K562 (cell line): ENCODE measurements around the gene CROT. TPM values are rescaled to one million over a fixed set of nuclear protein-coding genes. Genes with fewer than 3 reads are reported as not detected.
A peak's percentile ranks its signal among the peaks of the same experiment; 100 is the strongest.

Experiments used
- CBFA2T2 ChIP-seq: fragments of 450-650 bp; conservative IDR thresholded peaks from 2 replicates; pipeline ENCODE4 v1.6.1; 2017; ENCODE audit warnings: mild to moderate bottlenecking
- CBX2 ChIP-seq: fragments of 200-600 bp; sonication (generic); IDR thresholded peaks from one replicate; pipeline ENCODE4 v1.6.1; 2012; ENCODE audit warnings: mild to moderate bottlenecking, low read length, inconsistent platforms; ENCODE audit not compliant: insufficient read depth, poor library complexity, severe bottlenecking
- CEBPG ChIP-seq, 3 experiments: fragments of 200-800 bp in 1 of 3; sonication (Bioruptor generic) in 1 of 3; sonication (generic) in 1 of 3; formaldehyde crosslinking in 1 of 3; IDR thresholded peaks in 2 of 3; conservative IDR thresholded peaks in 1 of 3; 2 replicates each; pipeline versions ENCODE4 v1.6.1 to v1.8.0; 2016 to 2022; ENCODE audit warnings: missing compliant biosample characterization in 2 of 3, missing genetic modification characterization in 2 of 3, mild to moderate bottlenecking in 1 of 3, missing genetic modification reagents in 1 of 3
- DIDO1 ChIP-seq: fragments of 450-650 bp; IDR thresholded peaks from 2 replicates; pipeline ENCODE4 v1.6.1; 2016; ENCODE audit warnings: low read depth, missing biosample characterization, missing genetic modification characterization
- FUS ChIP-seq: fragments of 200-400 bp; formaldehyde crosslinking; optimal IDR thresholded peaks from 2 replicates; pipeline ENCODE3; 2017; ENCODE audit warnings: low read depth, low read length
- HNRNPL ChIP-seq: fragments of 200-400 bp; formaldehyde crosslinking; IDR thresholded peaks from 2 replicates; pipeline ENCODE4 v1.6.1; 2017; ENCODE audit warnings: low read depth, mild to moderate bottlenecking, low read length
- ILK ChIP-seq: fragments of 450-650 bp; IDR thresholded peaks from 2 replicates; pipeline ENCODE4 v1.6.1; 2016; ENCODE audit warnings: missing genetic modification characterization, low read depth, mild to moderate bottlenecking, missing compliant biosample characterization, moderate library complexity, borderline replicate concordance
- KDM1A ChIP-seq, 2 experiments: fragments of 450-650 bp; IDR thresholded peaks; 2 replicates each; pipeline ENCODE4 v1.6.1; 2016; ENCODE audit warnings: mild to moderate bottlenecking in 2 of 2
- MECOM ChIP-seq: fragments of 250-450 bp; sonication (Bioruptor Pico); IDR thresholded peaks from 2 replicates; pipeline ENCODE4 v1.8.0; 2022; ENCODE audit warnings: inconsistent platforms
- MIER1 ChIP-seq: fragments of 450-650 bp; IDR thresholded peaks from 2 replicates; pipeline ENCODE4 v1.6.1; 2016; ENCODE audit warnings: antibody characterized with exemption, mild to moderate bottlenecking, low read depth
- RAD21 ChIP-seq, 2 experiments: fragments of 250-450 bp in 1 of 2; fragments of 450-650 bp in 1 of 2; sonication (Bioruptor Pico) in 1 of 2; formaldehyde crosslinking in 1 of 2; IDR thresholded peaks in 1 of 2; conservative IDR thresholded peaks in 1 of 2; 2 replicates each; pipeline versions ENCODE4 v1.4.0 to v1.8.0; 2020 to 2022; ENCODE audit warnings: mild to moderate bottlenecking in 2 of 2, moderate library complexity in 1 of 2
- RBM22 ChIP-seq: fragments of 200-400 bp; formaldehyde crosslinking; IDR thresholded peaks from 2 replicates; pipeline ENCODE4 v1.6.1; 2018; ENCODE audit warnings: low read length, low read depth; ENCODE audit not compliant: poor library complexity, severe bottlenecking
- REST ChIP-seq, 2 experiments: fragments of 450-650 bp; formaldehyde crosslinking in 1 of 2; IDR thresholded peaks; 2 replicates each; pipeline versions ENCODE4 v1.4.0 to v1.6.1; 2014 to 2020; ENCODE audit warnings: mild to moderate bottlenecking in 2 of 2, borderline replicate concordance in 1 of 2, low read depth in 1 of 2
- ZBTB12 ChIP-seq: fragments of 250-450 bp; sonication (Bioruptor Pico); IDR thresholded peaks from 2 replicates; pipeline ENCODE4 v1.4.0; 2020
- ZNF253 ChIP-seq: fragments of 250-450 bp; sonication (Bioruptor Pico); conservative IDR thresholded peaks from 2 replicates; pipeline ENCODE4 v1.6.1; 2021; ENCODE audit warnings: mild to moderate bottlenecking
- ZNF551 ChIP-seq: fragments of 250-450 bp; sonication (Bioruptor Pico); IDR thresholded peaks from 2 replicates; pipeline ENCODE4 v1.5.0; 2021; ENCODE audit warnings: mild to moderate bottlenecking, moderate library complexity
- polyA plus RNA-seq, 8 experiments: library from polyadenylated mRNA; depleted of rRNA in 4 of 8; stranded (reverse) in 5 of 8; unstranded in 3 of 8; fragments of >200 nt; fragmentation: Nextera tagmentation in 2 of 8; fragmentation: Illumina TruSeq in 1 of 8; extraction: Ambion mirVana in 2 of 8; extraction: Trizol in 1 of 8; gene quantifications; 2 replicates each; pipeline versions ENCODE4 v1.2.1 to v1.2.3, GENCODE V29; 2011 to 2014; ENCODE audit warnings: inconsistent platforms in 1 of 8, missing spikeins in 1 of 8
- total RNA-seq, 7 experiments: library from RNA; depleted of rRNA in 6 of 7; stranded (reverse); fragments of >200 nt in 6 of 7; fragmentation: Illumina TruSeq in 2 of 7; extraction: Trizol in 2 of 7; gene quantifications; 2 replicates each; pipeline versions ENCODE4 v1.2.1 to v1.2.3, GENCODE V29; 2011 to 2021; ENCODE audit warnings: low replicate concordance in 1 of 7

CROT gene
- total and polyA plus RNA-seq, 9 of the 15 experiments (the other 6 are each of a cell fraction or from before 2014, with no cell fraction given), result 2.5 to 8.1 (median 5.1) TPM

GRCh38 chr7:87416682-87417587 is 71.5 kb downstream of the CROT start (continued):
- TF ChIP-seq REST (IDR thresholded peaks at IDR 0.05; ENCODE audit: borderline replicate concordance) (peak; percentile 94), REST (CRISPR knock-in tag; IDR thresholded peaks at IDR 0.05; ENCODE audit: low read depth) (no peak), RBM22 (no peak), CBFA2T2 (no peak), CEBPG (CRISPR knock-in tag; IDR thresholded peaks at IDR 0.05) (no peak), CEBPG (tag; conservative IDR thresholded peaks at IDR 0.05 in 1 of 2, IDR thresholded peaks at IDR 0.05 in 1 of 2) (no peak), FUS (no peak), ILK (tag) (no peak), ZBTB12 (CRISPR knock-in tag) (no peak), MIER1 (no peak), KDM1A (IDR thresholded peaks at IDR 0.05) (no peak), ZNF551 (CRISPR knock-in tag) (no peak), MECOM (CRISPR knock-in tag) (peak; percentile 64; the same call in 1 of the 2 replicates), RAD21 (CRISPR knock-in tag; conservative IDR thresholded peaks at IDR 0.05 in 1 of 2, IDR thresholded peaks at IDR 0.05 in 1 of 2) (peak; percentile 99), ZNF253 (no peak), HNRNPL (no peak), DIDO1 (tag) (no peak), CBX2 (no peak)
